ENCODE data around the gene SRL.

The SRL gene

GRCh38 chr16:4263504-4264436, 21.9 kb upstream of the SRL start:
- DNase-seq, result peak; percentile 96
- Histone ChIP-seq H3K9me3 (no peaks in the 10 kb centered on the region), H3K27me3 (no peaks in the 10 kb centered on the region), H3K4me1 (peaks cover 14% of the 10 kb centered on the region), H3K4me3 (ENCODE audit: low read depth, low read length) (peak overlapping the region; percentile 43), H3K36me3 (peaks cover 57% of the 10 kb centered on the region)
- TF ChIP-seq CTCF (IDR thresholded peaks at IDR 0.05; ENCODE audit: low read depth, low read length), result no peak

- no peak for DNase-seq
- H3K27me3 ChIP-seq, result no peaks in the 10 kb centered on the region
- peaks cover 14% of the 10 kb centered on the region for H3K4me1 ChIP-seq
- H3K36me3 ChIP-seq, result peaks cover 56% of the 10 kb centered on the region
- no peak for TF ChIP-seq CTCF (IDR thresholded peaks at IDR 0.05; ENCODE audit: low read depth, low read length)
- H3K9me3 ChIP-seq, result no peaks in the 10 kb centered on the region
- H3K4me3 ChIP-seq (ENCODE audit: low read depth, low read length), result no peak overlapping the region
Observed at GRCh38 chr16:4262303-4262835, 20.5 kb upstream of the SRL start.

- Histone ChIP-seq H3K9me3 (no peaks in the 10 kb centered on the region), H3K27me3 (no peaks in the 10 kb centered on the region), H3K4me3 (ENCODE audit: low read depth, low read length) (no peak overlapping the region), H3K36me3 (peaks cover 55% of the 10 kb centered on the region), H3K4me1 (peaks cover 14% of the 10 kb centered on the region)
- TF ChIP-seq CTCF (IDR thresholded peaks at IDR 0.05; ENCODE audit: low read depth, low read length), result peak; percentile 79
- DNase-seq, result peak; percentile 83
Observed at GRCh38 chr16:4261557-4262172, 19.8 kb upstream of the SRL start.

GRCh38 chr16:4260360-4260759, 18.5 kb upstream of the SRL start:
- Histone ChIP-seq H3K27me3 (no peaks in the 10 kb centered on the region), H3K9me3 (no peaks in the 10 kb centered on the region), H3K4me1 (peaks cover 14% of the 10 kb centered on the region), H3K36me3 (peaks cover 45% of the 10 kb centered on the region), H3K4me3 (ENCODE audit: low read depth, low read length) (no peak overlapping the region)
- DNase-seq, result no peak
- no peak for TF ChIP-seq CTCF (IDR thresholded peaks at IDR 0.05; ENCODE audit: low read depth, low read length)

GRCh38 chr16:4257646-4258556, 16.0 kb upstream of the SRL start:
- Histone ChIP-seq H3K9me3 (no peaks in the 10 kb centered on the region), H3K4me1 (no peaks in the 10 kb centered on the region), H3K27me3 (no peaks in the 10 kb centered on the region), H3K36me3 (peaks cover 45% of the 10 kb centered on the region), H3K4me3 (ENCODE audit: low read depth, low read length) (no peak overlapping the region)
- no peak for TF ChIP-seq CTCF (IDR thresholded peaks at IDR 0.05; ENCODE audit: low read depth, low read length)
- no peak for DNase-seq

Measured in BE2C (cell line).